Heart right ventricle (tissue), 16 donors: ENCODE results near the gene SLC26A11. TPM values are rescaled to one million over a fixed set of nuclear protein-coding genes. Genes with fewer than 3 reads are reported as not detected.

ENCODE experiments used
- ATAC-seq, 8 donors: fragments of 200-7000 bp; cut with Tn5 transposase; one replicate each; pipeline ENCODE4 v1.9.1; 2020; ENCODE audit warnings: mild to moderate bottlenecking in 8 of 8, moderate library complexity in 8 of 8, moderate number of reproducible peaks in 1 of 8
- DNase-seq, 2 donors: peaks; one replicate each; pipeline ENCODE4 v3.0.0-alpha.2; 2020
- H3K27ac ChIP-seq, 10 donors: fragments of 200-600 bp; sonication (generic) in 2 of 10; one replicate each; pipeline versions ENCODE4 v1.5.0 to v1.8.0; 2020 to 2022; ENCODE audit warnings: mild to moderate bottlenecking in 3 of 10
- H3K27me3 ChIP-seq, 7 donors: fragments of 200-600 bp; one replicate each; pipeline ENCODE4 v1.8.0; 2021 to 2022; ENCODE audit warnings: mild to moderate bottlenecking in 2 of 7
- H3K36me3 ChIP-seq, 9 donors: fragments of 200-600 bp; sonication (generic) in 1 of 9; one replicate each; pipeline versions ENCODE4 v1.5.0 to v1.8.0; 2020 to 2022; ENCODE audit warnings: mild to moderate bottlenecking in 2 of 9
- H3K4me1 ChIP-seq, 9 donors: fragments of 200-600 bp; sonication (generic) in 1 of 9; one replicate each; pipeline versions ENCODE4 v1.5.0 to v1.8.0; 2020 to 2022; ENCODE audit warnings: mild to moderate bottlenecking in 4 of 9
- H3K4me3 ChIP-seq, 10 donors: fragments of 200-600 bp; sonication (generic) in 2 of 10; one replicate each; pipeline versions ENCODE4 v1.5.0 to v1.8.0; 2020 to 2022; ENCODE audit warnings: mild to moderate bottlenecking in 7 of 10, moderate library complexity in 2 of 10
- H3K9me3 ChIP-seq, 11 donors: fragments of 200-600 bp in 10 of 11; sonication (generic) in 2 of 11; one replicate each; pipeline versions ENCODE4 v1.5.0 to v1.8.0; 2013 to 2022; ENCODE audit warnings: mild to moderate bottlenecking in 2 of 11, control low read depth in 1 of 11, moderate library complexity in 1 of 11
- WGBS, 2 donors: extraction: QIAGEN DNeasy Blood & Tissue Kit; methylation state at CpG; one replicate each; pipeline ENCODE4 v1.1.7; 2013; ENCODE audit warnings: inconsistent platforms in 1 of 2; 5-methylcytosine and 5-hydroxymethylcytosine counted together
- intact Hi-C, 10 donors: fragments of 100-400 bp; cut with DNase I; formaldehyde crosslinking; loops; one replicate each; pipeline versions ENCODE4 v1.11.1 to v1.14.2; 2022
- polyA plus RNA-seq, 2 donors: library from polyadenylated mRNA; stranded (reverse); fragments of 200-250 nt; gene quantifications; one replicate each; pipeline ENCODE4 v1.2.3, GENCODE V29; 2013
- total RNA-seq, 10 donors: library from RNA; stranded (reverse); fragmentation: NEBNext Ultra II Directional in 3 of 10; extraction: Animal tissue kit (Norgen Biotek cat#: 25700) in 3 of 10; gene quantifications; one replicate each; pipeline versions ENCODE4 v1.2.1 to v1.2.4, GENCODE V29; 2021 to 2023
- TF ChIP-seq, protein P1 (sequence below), 9 donors: fragments of 200-600 bp; sonication (generic) in 2 of 9; IDR thresholded peaks; one replicate each; pipeline versions ENCODE4 v1.5.0 to v1.8.0; 2021 to 2022; ENCODE audit warnings: antibody characterized with exemption in 9 of 9, mild to moderate bottlenecking in 5 of 9, moderate library complexity in 1 of 9
- donor health status: Arrhythmogenic right ventricular cardiomyopathy.
- donor health status: ischemic (EF 13 %, LVEDD 7.1; RV severe dilation, severe dysfunction).
- donor health status: healthy with polysubstance abuse.
- donor health status: DM: no; HTN: yes; CAD: no.
- donor health status: DM: no; HTN: no; CAD: no.
- donor health status: ischemic (EF 25% LVEDD 6.9; RV normal size, moderate dysfunction).
- donor health status: ischemic (EF 25% LVEDD 5.7; RV mildly dilated, moderate dysfunction).
- donor health status: healthy.
- donor health status: DM: yes; HTN: yes; CAD: no.
- donor health status: Ischemic cardiomyopathy.
- donor health status: ischemic (EF 35%, LVEDD 5.7; RV mildly dilated, moderate dysfunction).
- donor health status: nonischemic (EF 11% LVEDD 7.7; RV severe dilation, severe dysfunction).
- donor health status: DM: yes; HTN: yes; CAD: no.
- donor health status: PGD.
- donor health status: ischemic (EF 29% LVEDD 5.4; RV normal size, mild dysfunction).
- donor health status: nonischemic (EF 23%, LVEDD 6.1; RV moderate dilation, normal function).

SLC26A11 gene
- total and polyA plus RNA-seq, 12 donors: 3.0 to 8.6 (median 5.1) TPM

DNA sequence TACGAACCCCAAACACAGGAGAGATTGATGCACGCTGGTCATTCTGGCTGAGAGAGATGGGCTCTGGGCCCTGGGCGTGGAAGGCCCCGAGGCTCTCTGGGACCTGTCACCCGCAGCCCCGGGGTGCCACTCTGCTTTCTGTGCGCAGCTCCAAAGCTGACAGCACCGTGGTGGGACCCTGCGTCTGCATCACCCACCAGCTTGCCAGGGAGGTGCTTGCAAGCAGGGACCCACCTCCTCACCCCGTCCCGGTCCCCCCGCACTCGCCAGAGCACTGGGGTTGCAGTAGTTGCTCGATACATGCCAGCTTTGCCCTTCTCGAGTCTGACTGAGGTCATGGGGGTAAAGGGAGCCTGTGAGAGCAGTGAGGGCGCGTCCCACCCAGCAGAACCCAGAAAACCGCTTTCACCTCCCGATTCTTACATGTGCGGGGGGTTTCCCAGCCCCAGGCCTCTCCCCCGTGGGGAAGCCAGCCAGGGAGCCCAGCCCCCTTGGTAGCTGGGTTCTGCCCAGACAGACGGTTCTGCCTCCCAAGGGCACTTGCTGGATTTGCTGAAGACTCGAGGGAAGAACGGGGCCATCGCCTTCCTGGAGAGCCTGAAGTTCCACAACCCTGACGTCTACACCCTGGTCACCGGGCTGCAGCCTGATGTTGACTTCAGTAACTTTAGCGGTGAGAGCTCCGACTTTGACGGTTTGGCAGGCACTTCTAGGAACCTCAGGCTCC lies 37.9 kb upstream of the SLC26A11 start:
- TF ChIP-seq, protein P1, sequence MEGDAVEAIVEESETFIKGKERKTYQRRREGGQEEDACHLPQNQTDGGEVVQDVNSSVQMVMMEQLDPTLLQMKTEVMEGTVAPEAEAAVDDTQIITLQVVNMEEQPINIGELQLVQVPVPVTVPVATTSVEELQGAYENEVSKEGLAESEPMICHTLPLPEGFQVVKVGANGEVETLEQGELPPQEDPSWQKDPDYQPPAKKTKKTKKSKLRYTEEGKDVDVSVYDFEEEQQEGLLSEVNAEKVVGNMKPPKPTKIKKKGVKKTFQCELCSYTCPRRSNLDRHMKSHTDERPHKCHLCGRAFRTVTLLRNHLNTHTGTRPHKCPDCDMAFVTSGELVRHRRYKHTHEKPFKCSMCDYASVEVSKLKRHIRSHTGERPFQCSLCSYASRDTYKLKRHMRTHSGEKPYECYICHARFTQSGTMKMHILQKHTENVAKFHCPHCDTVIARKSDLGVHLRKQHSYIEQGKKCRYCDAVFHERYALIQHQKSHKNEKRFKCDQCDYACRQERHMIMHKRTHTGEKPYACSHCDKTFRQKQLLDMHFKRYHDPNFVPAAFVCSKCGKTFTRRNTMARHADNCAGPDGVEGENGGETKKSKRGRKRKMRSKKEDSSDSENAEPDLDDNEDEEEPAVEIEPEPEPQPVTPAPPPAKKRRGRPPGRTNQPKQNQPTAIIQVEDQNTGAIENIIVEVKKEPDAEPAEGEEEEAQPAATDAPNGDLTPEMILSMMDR (IDR thresholded peaks at IDR 0.05): no peak
- Histone ChIP-seq H3K27ac (no peak overlapping the region), H3K4me1 (peaks cover 0 to 5% (median 0%) of the 10 kb centered on the region in 9 donors), H3K36me3 (no peaks in the 10 kb centered on the region), H3K27me3 (peaks cover 0 to 6% (median 0%) of the 10 kb centered on the region in 7 donors), H3K4me3 (no peak overlapping the region), H3K9me3 (no peaks in the 10 kb centered on the region)
- no peak for DNase-seq
- WGBS, 2 donors: 87 to 91% methylated on average over 30 of the region's 30 CpGs
- ATAC-seq: no peak
- intact Hi-C loops: no loop called here

DNA sequence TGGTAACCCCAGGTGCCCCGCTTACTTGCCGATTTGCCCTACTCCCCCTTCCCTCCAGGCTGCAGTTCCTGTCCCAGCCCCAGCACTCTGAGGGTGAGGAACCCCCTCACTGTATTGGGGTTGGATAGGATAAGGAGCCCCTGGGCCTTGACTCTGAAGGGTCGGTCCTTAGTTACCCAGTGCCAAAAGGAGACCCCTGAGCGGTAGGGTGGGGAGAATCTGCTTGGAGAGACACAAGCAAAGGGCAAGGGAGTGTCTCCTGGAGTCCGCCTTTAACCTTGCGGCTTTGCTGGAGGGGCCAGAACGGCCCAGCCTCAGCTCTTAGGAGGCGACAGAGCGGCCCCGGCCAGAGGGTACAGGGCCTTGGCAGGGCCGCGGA lies 37.4 kb upstream of the SLC26A11 start:
- 89 to 92% methylated on average over 12 of the region's 12 CpGs for WGBS, 2 donors
- Histone ChIP-seq H3K27ac (no peak overlapping the region), H3K9me3 (no peaks in the 10 kb centered on the region), H3K4me3 (no peak overlapping the region), H3K36me3 (no peaks in the 10 kb centered on the region), H3K4me1 (peaks cover 0 to 10% (median 5%) of the 10 kb centered on the region in 9 donors), H3K27me3 (peaks cover 0 to 6% (median 0%) of the 10 kb centered on the region in 7 donors)
- intact Hi-C loops: no loop called here
- ATAC-seq (no peak), DNase-seq (no peak)
- TF ChIP-seq, protein P1 (IDR thresholded peaks at IDR 0.05): no peak

DNA sequence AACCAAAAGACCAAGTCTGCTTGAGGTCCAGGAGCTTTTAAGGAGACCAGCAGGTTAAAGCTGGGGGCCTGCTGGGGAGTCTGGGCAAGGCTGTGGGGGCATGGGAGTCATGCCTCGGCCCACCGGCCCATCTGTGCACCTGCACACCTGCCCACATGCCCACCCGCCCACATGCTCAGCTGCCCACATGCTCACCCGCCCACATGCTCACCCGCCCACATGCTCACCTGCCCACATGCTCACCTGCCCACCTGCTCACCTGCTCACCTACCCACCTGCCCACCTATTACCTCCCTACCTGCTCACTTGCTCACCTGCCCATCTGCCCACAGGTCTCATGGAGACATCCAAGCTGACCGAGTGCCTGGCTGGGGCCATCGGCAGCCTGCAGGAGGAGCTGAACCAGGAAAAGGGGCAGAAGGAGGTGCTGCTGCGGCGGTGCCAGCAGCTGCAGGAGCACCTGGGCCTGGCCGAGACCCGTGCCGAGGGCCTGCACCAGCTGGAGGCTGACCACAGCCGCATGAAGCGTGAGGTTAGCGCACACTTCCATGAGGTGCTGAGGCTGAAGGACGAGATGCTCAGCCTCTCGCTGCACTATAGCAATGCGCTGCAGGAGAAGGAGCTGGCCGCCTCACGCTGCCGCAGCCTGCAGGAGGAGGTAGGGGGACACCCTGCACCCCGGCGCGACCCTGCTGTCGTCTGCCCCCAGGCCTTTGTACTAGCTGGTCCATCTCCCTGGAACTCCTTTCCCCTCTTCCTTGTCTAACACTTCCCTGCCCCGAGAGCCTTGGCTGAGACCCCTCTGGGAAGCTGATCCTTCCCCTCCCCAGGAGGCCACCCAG lies 36.4 kb upstream of the SLC26A11 start:
- Histone ChIP-seq H3K27me3 (peaks cover 0 to 6% (median 0%) of the 10 kb centered on the region in 7 donors), H3K4me3 (no peak overlapping the region), H3K36me3 (no peaks in the 10 kb centered on the region), H3K4me1 (peaks cover 0 to 19% (median 12%) of the 10 kb centered on the region in 9 donors), H3K27ac (no peak overlapping the region), H3K9me3 (no peaks in the 10 kb centered on the region)
- ATAC-seq: no peak
- WGBS, 2 donors: 82 to 89% methylated on average over 26 of the region's 26 CpGs
- intact Hi-C loops: no loop called here
- no peak for DNase-seq
- TF ChIP-seq, protein P1 (IDR thresholded peaks at IDR 0.05): no peak

DNA sequence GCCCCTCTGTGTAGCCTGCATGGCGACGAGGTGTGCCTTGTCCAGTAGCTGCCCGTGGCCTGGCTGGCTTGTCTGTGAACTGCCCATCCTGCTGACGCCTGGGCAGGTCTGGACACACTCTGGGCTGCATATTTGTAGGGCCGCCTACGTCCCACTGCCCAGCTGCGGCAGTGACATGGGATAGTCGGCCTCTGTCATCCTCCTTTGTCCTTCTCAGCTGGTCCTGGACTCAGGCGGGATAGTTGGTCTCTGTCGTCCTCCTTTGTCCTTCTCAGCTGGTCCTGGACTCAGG lies 35.9 kb upstream of the SLC26A11 start:
- intact Hi-C loops: no loop called here
- Histone ChIP-seq H3K4me1 (peaks cover 0 to 22% (median 12%) of the 10 kb centered on the region in 9 donors), H3K27me3 (peaks cover 0 to 10% (median 0%) of the 10 kb centered on the region in 7 donors), H3K9me3 (no peaks in the 10 kb centered on the region), H3K27ac (no peak overlapping the region), H3K4me3 (no peak overlapping the region), H3K36me3 (no peaks in the 10 kb centered on the region)
- ATAC-seq (no peak), DNase-seq (no peak)
- WGBS, 2 donors: 81 to 86% methylated on average over 10 of the region's 10 CpGs
- TF ChIP-seq, protein P1 (IDR thresholded peaks at IDR 0.05): no peak
